Measurements from ENCODE around the gene RARS2.

DNA sequence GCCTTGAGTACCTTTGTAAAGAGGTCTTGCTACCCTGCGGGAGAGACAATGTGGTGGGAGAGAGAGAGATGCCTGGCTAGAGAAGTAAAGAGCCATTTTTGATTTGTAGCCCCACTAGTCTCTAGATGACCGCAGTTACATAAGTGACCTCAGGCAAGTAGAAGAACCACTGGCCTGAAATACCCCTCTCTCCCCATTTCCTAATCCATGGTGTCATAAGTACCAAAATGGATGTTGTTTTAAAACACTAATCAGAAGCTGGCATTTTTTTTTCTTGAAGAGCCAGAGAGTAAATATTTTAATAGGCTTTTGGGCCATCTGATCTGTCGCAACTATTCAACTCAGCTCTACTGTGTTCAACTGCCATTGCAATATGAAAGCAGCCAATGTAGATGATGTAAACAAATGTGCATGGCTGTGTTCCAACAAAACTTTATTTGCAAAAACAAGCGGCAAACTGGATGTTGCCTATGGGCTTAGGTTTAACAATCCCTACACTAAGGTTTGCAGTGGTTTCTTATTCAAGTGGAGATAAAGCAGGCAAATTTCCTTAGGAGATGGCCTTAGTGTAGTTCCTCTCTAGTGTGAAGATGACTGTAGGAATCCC is 36.5 kb downstream of the RARS2 start:
- TF ChIP-seq, protein P1, sequence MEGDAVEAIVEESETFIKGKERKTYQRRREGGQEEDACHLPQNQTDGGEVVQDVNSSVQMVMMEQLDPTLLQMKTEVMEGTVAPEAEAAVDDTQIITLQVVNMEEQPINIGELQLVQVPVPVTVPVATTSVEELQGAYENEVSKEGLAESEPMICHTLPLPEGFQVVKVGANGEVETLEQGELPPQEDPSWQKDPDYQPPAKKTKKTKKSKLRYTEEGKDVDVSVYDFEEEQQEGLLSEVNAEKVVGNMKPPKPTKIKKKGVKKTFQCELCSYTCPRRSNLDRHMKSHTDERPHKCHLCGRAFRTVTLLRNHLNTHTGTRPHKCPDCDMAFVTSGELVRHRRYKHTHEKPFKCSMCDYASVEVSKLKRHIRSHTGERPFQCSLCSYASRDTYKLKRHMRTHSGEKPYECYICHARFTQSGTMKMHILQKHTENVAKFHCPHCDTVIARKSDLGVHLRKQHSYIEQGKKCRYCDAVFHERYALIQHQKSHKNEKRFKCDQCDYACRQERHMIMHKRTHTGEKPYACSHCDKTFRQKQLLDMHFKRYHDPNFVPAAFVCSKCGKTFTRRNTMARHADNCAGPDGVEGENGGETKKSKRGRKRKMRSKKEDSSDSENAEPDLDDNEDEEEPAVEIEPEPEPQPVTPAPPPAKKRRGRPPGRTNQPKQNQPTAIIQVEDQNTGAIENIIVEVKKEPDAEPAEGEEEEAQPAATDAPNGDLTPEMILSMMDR (IDR thresholded peaks at IDR 0.05) = no peak
- TF ChIP-seq POLR2A (IDR thresholded peaks at IDR 0.05) = no peak
